ENCODE data around the gene GCH1.
"Not testable (repeated sequence)": the region's sequence is repeated elsewhere in the genome, so short reads cannot be mapped to it uniquely, and the experiment has no call there.

DNA sequence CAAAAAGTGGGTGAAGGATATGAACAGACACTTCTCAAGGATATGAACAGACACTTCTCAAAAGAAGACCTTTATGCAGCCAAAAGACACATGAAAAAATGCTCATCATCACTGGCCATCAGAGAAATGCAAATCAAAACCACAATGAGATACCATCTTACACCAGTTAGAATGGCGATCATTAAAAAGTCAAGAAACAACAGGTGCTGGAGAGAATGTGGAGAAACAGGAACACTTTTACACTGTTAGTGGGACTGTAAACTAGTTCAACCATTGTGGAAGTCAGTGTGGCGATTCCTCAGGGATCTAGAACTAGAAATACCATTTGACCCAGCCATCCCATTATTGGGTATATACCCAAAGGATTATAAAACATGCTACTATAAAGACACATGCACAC, 27.0 kb downstream of the GCH1 start:
- TF ChIP-seq POLR2AphosphoS5 (IDR thresholded peaks at IDR 0.05; ENCODE audit: low read depth) = not testable (repeated sequence)
- TF ChIP-seq, protein P1, sequence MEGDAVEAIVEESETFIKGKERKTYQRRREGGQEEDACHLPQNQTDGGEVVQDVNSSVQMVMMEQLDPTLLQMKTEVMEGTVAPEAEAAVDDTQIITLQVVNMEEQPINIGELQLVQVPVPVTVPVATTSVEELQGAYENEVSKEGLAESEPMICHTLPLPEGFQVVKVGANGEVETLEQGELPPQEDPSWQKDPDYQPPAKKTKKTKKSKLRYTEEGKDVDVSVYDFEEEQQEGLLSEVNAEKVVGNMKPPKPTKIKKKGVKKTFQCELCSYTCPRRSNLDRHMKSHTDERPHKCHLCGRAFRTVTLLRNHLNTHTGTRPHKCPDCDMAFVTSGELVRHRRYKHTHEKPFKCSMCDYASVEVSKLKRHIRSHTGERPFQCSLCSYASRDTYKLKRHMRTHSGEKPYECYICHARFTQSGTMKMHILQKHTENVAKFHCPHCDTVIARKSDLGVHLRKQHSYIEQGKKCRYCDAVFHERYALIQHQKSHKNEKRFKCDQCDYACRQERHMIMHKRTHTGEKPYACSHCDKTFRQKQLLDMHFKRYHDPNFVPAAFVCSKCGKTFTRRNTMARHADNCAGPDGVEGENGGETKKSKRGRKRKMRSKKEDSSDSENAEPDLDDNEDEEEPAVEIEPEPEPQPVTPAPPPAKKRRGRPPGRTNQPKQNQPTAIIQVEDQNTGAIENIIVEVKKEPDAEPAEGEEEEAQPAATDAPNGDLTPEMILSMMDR (IDR thresholded peaks at IDR 0.05; ENCODE audit: insufficient read depth, low read length) = not testable (repeated sequence)

Measured in HL-60 (cell line).